GM23338 (cell line): ENCODE measurements around the gene BRAP.

ENCODE experiments used
- CREB1 ChIP-seq: fragments of 250-450 bp; sonication (Bioruptor Pico); IDR thresholded peaks from 2 replicates; pipeline ENCODE4 v1.5.0; 2020; ENCODE audit warnings: low read depth, mild to moderate bottlenecking, moderate library complexity
- EZH2 ChIP-seq: fragments of 200-600 bp; sonication (generic); IDR thresholded peaks from one replicate; pipeline ENCODE4 v1.8.0; 2017; ENCODE audit warnings: antibody characterized with exemption, mild to moderate bottlenecking, low read depth; ENCODE audit not compliant: unreplicated experiment
- EZH2phosphoT487 ChIP-seq: fragments of 200-600 bp; sonication (generic); IDR thresholded peaks from one replicate; pipeline ENCODE4 v1.8.1; 2018; ENCODE audit warnings: antibody characterized with exemption; ENCODE audit not compliant: unreplicated experiment
- TF ChIP-seq, protein P1 (sequence below), 2 experiments: fragments of 200-600 bp in 1 of 2; sonication (generic) in 1 of 2; conservative IDR thresholded peaks; 2 replicates each; pipeline versions ENCODE4 v1.5.1 to v1.6.1; 2016 to 2017; ENCODE audit warnings: antibody characterized with exemption in 2 of 2, low read depth in 2 of 2, mild to moderate bottlenecking in 2 of 2, moderate library complexity in 1 of 2

DNA sequence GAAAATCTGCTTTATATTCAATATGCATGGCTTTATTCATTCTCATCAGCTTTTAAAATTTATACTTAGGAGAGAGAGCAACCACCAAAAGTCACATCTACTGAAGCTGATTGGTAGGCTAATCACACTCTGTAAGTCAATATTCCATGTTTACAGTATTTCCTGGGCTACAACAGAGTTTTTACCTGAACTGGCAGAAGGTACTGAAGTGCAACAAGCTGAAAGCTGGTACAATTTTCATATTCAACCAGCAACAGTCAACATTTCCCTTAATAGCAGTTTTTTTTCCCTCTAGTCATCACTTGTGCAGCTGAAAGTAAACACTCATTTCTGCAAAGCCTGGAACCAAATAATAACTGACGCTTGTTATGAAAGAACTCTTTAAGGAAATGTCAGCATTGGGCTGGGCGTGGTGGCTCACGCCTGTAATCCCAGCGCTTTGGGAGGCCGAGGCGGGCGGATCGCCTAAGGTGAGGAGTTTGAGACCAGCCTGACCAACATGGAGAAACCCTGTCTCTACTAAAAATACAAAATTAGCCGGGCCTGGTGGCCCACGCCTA lies 12.9 kb downstream of the BRAP start:
- TF ChIP-seq, protein P1, sequence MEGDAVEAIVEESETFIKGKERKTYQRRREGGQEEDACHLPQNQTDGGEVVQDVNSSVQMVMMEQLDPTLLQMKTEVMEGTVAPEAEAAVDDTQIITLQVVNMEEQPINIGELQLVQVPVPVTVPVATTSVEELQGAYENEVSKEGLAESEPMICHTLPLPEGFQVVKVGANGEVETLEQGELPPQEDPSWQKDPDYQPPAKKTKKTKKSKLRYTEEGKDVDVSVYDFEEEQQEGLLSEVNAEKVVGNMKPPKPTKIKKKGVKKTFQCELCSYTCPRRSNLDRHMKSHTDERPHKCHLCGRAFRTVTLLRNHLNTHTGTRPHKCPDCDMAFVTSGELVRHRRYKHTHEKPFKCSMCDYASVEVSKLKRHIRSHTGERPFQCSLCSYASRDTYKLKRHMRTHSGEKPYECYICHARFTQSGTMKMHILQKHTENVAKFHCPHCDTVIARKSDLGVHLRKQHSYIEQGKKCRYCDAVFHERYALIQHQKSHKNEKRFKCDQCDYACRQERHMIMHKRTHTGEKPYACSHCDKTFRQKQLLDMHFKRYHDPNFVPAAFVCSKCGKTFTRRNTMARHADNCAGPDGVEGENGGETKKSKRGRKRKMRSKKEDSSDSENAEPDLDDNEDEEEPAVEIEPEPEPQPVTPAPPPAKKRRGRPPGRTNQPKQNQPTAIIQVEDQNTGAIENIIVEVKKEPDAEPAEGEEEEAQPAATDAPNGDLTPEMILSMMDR (conservative IDR thresholded peaks at IDR 0.05; ENCODE audit: low read depth in 2 of 2), result no peak
- TF ChIP-seq CREB1 (CRISPR knock-in tag), result no peak
- TF ChIP-seq EZH2, result no peak
- TF ChIP-seq EZH2phosphoT487, result no peak
